Fibroblast of the aortic adventitia (primary cell): ENCODE data around the gene CACNA1H. TPM values are rescaled to one million over a fixed set of nuclear protein-coding genes. Genes with fewer than 3 reads are reported as not detected.

Experiments
- DNase-seq: peaks from one replicate; pipeline ENCODE4 v3.0.0-alpha.2; 2010; ENCODE audit warnings: low read depth
- H3K4me3 ChIP-seq: 2 replicates; pipeline ENCODE4 v1.5.1; 2011; ENCODE audit warnings: low read depth, mild to moderate bottlenecking, control low read depth, low read length, moderate library complexity
- CTCF ChIP-seq: IDR thresholded peaks from 2 replicates; pipeline ENCODE4 v1.5.1; 2011; ENCODE audit warnings: mild to moderate bottlenecking, low read length, control low read depth, inconsistent platforms; ENCODE audit not compliant: insufficient read depth
- total RNA-seq: library from RNA; depleted of rRNA; stranded (reverse); fragments of >200 nt; gene quantifications from 2 replicates; pipeline ENCODE4 v1.2.3, GENCODE V29; 2012; ENCODE audit warnings: low replicate concordance

CACNA1H gene
- total RNA-seq, 1 donor = not detected

GRCh38 chr16:1159973-1160772 lies 7.3 kb downstream of the CACNA1H start:
- H3K4me3 ChIP-seq = no peak overlapping the region
- no peak for TF ChIP-seq CTCF
- DNase-seq = no peak

GRCh38 chr16:1160773-1161348 lies 8.0 kb downstream of the CACNA1H start:
- no peak overlapping the region for H3K4me3 ChIP-seq
- no peak for TF ChIP-seq CTCF
- no peak for DNase-seq

DNA sequence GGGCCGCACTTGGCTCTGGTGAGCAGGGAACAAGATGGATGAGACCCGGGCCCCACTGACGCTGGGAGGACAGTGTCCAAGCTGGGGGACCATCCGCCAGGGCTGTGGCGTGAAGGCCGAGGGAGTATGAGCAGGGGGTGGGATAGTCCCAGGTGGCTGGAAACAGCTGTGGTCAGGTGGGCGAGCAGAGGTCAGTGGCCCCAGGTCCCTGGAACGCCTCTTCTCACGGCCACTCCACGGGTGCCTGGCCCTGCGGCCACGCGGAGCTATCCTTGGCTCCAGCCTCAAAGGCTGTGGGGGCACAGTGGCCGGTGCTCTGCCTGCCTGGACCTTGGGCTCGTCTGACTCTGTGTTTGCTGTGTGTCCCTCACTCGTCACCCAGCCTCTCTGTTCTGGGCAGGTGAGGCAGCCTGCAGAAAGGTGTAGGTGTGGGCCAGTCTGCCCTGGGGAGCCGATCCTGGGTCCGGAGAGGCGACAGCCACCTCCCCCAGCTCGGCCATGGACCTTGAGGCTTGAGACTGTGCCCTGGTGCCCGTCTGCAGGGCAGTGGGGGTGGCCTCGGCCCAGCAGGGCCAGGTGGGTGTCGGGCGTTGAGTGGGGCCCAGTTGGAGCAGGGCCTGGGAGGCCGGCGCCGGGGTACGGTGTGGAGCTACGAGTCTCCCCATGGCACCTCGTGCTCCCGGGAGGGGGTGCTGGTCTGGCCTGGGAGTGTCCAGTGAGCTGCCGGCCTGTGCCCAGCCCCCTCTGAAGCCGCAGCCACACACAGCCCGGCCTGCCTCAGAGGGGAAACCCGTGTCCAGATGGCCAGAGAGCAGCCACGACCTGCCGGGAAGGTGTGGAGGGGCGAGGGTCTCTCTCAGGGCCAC lies 10.0 kb downstream of the CACNA1H start:
- no peak for TF ChIP-seq CTCF
- no peak for DNase-seq
- no peak overlapping the region for H3K4me3 ChIP-seq

GRCh38 chr16:1163567-1164055 lies 10.7 kb downstream of the CACNA1H start:
- no peak for DNase-seq
- H3K4me3 ChIP-seq = no peak overlapping the region
- TF ChIP-seq CTCF = no peak

GRCh38 chr16:1164382-1164781 lies 11.5 kb downstream of the CACNA1H start:
- TF ChIP-seq CTCF = no peak
- DNase-seq = no peak
- H3K4me3 ChIP-seq = no peak overlapping the region

GRCh38 chr16:1164975-1165374 lies 12.1 kb downstream of the CACNA1H start:
- TF ChIP-seq CTCF = no peak
- H3K4me3 ChIP-seq = no peak overlapping the region
- no peak for DNase-seq
